DND-41 (cell line): ENCODE results near the gene VWA3B.

Experiments used
- CTCF ChIP-seq: IDR thresholded peaks from 2 replicates; pipeline ENCODE4 v1.5.1; 2012; ENCODE audit warnings: borderline replicate concordance, low read length, moderate library complexity, mild to moderate bottlenecking; ENCODE audit not compliant: poor library complexity, severe bottlenecking; ENCODE audit errors: extremely low read depth
- EZH2 ChIP-seq: IDR thresholded peaks from 3 replicates; pipeline ENCODE4 v1.6.1; 2012; ENCODE audit warnings: borderline replicate concordance, low read depth, mild to moderate bottlenecking, moderate library complexity, low read length, inconsistent platforms; ENCODE audit not compliant: severe bottlenecking

- TF ChIP-seq CTCF (no peak), EZH2 (no peak)
These were observed 155.0 kb downstream of the VWA3B start for GRCh38 chr2:98242003-98242402.
